ENCODE measurements around the gene LRP2. TPM values are rescaled to one million over a fixed set of nuclear protein-coding genes. Genes with fewer than 3 reads are reported as not detected.

Gene LRP2
- total and polyA plus RNA-seq, 8 donors = 0.06 to 0.08 TPM; not detected in 6

- Histone ChIP-seq H3K27me3 (no peaks in the 10 kb centered on the region), H3K4me3 (no peak overlapping the region), H3K9me3 (no peaks in the 10 kb centered on the region), H3K27ac (no peak overlapping the region), H3K4me1 (no peaks in the 10 kb centered on the region), H3K36me3 (no peaks in the 10 kb centered on the region)
- ATAC-seq (no peak), FAIRE-seq (no peak), DNase-seq (no peak)
- WGBS, 2 donors = 43 to 56% methylated on average over 4 of the region's 4 CpGs
- intact Hi-C loops (cut with DNase I) = no loop called here
- no peak for TF ChIP-seq CTCF (IDR thresholded peaks at IDR 0.05)
These were observed 10.2 kb upstream of the LRP2 start for GRCh38 chr2:169372561-169372960.

- H3K9me3 ChIP-seq = no peaks in the 10 kb centered on the region
- H3K27me3 ChIP-seq = peaks cover 0 to 8% (median 4%) of the 10 kb centered on the region in 4 donors
- DNase-seq = no peak
- peaks cover 8 to 21% (median 12%) of the 10 kb centered on the region in 3 donors for H3K4me1 ChIP-seq
- no peaks in the 10 kb centered on the region for H3K36me3 ChIP-seq
- FAIRE-seq = no peak
- TF ChIP-seq CTCF (IDR thresholded peaks at IDR 0.05) = no peak
- H3K27ac ChIP-seq = no peak overlapping the region
- ATAC-seq = no peak
- no peak overlapping the region for H3K4me3 ChIP-seq
- intact Hi-C loops (cut with DNase I) = no loop called here
These were observed 3.7 kb upstream of the LRP2 start for GRCh38 chr2:169366066-169366465.

GRCh38 chr2:169365029-169365480 is 2.7 kb upstream of the LRP2 start:
- FAIRE-seq = no peak
- Histone ChIP-seq H3K36me3 (no peaks in the 10 kb centered on the region), H3K4me1 (peaks cover 8 to 21% (median 12%) of the 10 kb centered on the region in 3 donors), H3K4me3 (peak overlapping the region in 2 of 4 donors; percentile 39 to 59), H3K9me3 (no peaks in the 10 kb centered on the region), H3K27me3 (peaks cover 0 to 8% (median 4%) of the 10 kb centered on the region in 4 donors), H3K27ac (no peak overlapping the region)
- 14 to 15% methylated on average over 4 of the region's 4 CpGs for whole genome bisulfite sequencing, 2 donors
- intact Hi-C loops (cut with DNase I) = no loop called here
- DNase-seq = no peak
- ATAC-seq = no peak
- no peak for TF ChIP-seq CTCF (IDR thresholded peaks at IDR 0.05)

GRCh38 chr2:169363560-169364150 is 1.3 kb upstream of the LRP2 start:
- FAIRE-seq = no peak
- no peak overlapping the region for H3K27ac ChIP-seq
- no peak for TF ChIP-seq CTCF (IDR thresholded peaks at IDR 0.05)

GRCh38 chr2:169362894-169363559 is 693 bp upstream of the LRP2 start:
- H3K4me3 ChIP-seq = peak overlapping the region; percentile 12 to 59 (median 37)
- peaks cover 0 to 8% (median 4%) of the 10 kb centered on the region in 4 donors for H3K27me3 ChIP-seq
- ATAC-seq = no peak
- no peaks in the 10 kb centered on the region for H3K9me3 ChIP-seq
- DNase-seq = no peak
- no peak overlapping the region for H3K27ac ChIP-seq
- 2 to 3% methylated on average over 24 of the region's 24 CpGs for WGBS, 2 donors
- intact Hi-C loops (cut with DNase I) = no loop called here
- FAIRE-seq = no peak
- H3K4me1 ChIP-seq = peaks cover 8 to 21% (median 12%) of the 10 kb centered on the region in 3 donors
- no peak for TF ChIP-seq CTCF (IDR thresholded peaks at IDR 0.05)
- H3K36me3 ChIP-seq = no peaks in the 10 kb centered on the region

More at GRCh38 chr2:169363560-169364150, 1.3 kb upstream of the LRP2 start:
- Histone ChIP-seq H3K4me3 (peak overlapping the region in 3 of 4 donors; percentile 5 to 59 (median 39)), H3K4me1 (peaks cover 8 to 21% (median 12%) of the 10 kb centered on the region in 3 donors), H3K9me3 (no peaks in the 10 kb centered on the region), H3K27me3 (peaks cover 0 to 8% (median 4%) of the 10 kb centered on the region in 4 donors), H3K36me3 (no peaks in the 10 kb centered on the region)
- DNase-seq (peak in 5 of 6 donors; percentile 11 to 65 (median 25)), ATAC-seq (peak; percentile 18 to 50 (median 34))
- WGBS, 2 donors = 1 to 2% methylated on average over 26 of the region's 26 CpGs
- intact Hi-C loops (cut with DNase I) = no loop called here

All from pancreas (tissue), 10 donors.